Astrocyte of the hippocampus (primary cell): ENCODE results near the gene PCLO.
A peak's percentile ranks its signal among the peaks of the same experiment; 100 is the strongest.
"Not testable (repeated sequence)": the region's sequence is repeated elsewhere in the genome, so short reads cannot be mapped to it uniquely, and the experiment has no call there.

Source experiments
- DNase-seq: peaks from one replicate; pipeline ENCODE4 v3.0.0; 2011; ENCODE audit warnings: low read depth, low spot score

PCLO gene

GRCh38 chr7:82736633-82737032, 426.1 kb downstream of the PCLO start:
- DNase-seq, result no peak

DNA sequence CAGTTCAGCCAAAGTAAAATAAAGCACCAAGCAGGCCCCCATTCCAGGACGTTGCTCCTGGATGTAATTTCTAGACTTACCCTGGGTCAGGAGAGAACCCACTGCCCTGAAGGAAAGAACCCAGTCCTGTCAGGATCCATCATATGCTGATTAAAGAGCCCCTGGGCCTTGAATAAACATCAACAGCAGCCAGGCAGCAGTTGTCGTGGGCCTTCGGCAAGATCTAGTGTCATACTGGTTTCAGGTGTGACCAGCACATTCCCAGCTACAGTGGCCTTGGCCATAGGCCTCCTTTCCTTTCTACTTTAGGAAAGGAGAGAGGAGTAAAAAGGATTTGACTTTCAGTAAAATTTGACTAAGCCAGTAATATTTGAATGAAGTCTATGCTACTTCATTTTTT, 430.0 kb downstream of the PCLO start:
- no peak for DNase-seq

DNA sequence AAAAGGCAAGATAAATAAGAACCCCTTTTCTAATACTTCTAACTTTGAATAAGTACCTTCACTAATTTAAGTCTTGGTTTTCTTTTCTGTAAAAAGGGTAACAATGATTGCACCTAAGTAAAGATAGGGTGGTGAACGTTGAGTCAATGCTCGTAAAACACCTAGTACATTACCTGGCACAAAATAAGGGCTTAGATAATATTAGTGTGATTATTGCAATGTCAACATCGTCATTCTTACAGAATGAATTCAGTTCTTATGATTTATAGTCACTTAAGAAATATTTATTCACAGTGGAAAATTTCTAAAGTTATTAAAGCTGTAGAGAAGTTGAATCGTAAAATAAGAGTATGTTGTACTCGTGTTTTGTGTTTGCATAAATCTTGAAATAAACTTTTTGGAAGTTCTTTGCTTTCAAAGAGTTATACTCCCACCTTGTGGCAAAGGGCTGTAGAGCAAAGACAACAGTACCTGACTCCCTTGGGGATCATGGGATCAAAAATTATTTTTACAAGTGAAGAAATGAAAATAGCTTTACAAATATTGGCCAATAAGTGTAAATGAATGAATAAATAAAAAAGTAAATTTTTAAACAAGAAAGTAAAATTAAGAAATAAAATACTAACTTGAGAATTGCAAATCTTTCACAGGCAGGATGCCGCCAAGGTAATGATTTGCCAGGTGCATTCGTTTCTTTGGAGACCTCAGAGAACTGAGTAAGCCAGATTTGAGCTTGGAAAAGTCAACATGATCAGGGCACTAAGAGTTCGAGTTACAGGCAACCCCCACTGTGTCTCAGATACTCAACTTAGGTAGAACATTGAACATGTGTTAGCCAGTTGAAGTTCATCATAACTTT, 433.3 kb downstream of the PCLO start:
- peak; percentile 71 for DNase-seq

DNA sequence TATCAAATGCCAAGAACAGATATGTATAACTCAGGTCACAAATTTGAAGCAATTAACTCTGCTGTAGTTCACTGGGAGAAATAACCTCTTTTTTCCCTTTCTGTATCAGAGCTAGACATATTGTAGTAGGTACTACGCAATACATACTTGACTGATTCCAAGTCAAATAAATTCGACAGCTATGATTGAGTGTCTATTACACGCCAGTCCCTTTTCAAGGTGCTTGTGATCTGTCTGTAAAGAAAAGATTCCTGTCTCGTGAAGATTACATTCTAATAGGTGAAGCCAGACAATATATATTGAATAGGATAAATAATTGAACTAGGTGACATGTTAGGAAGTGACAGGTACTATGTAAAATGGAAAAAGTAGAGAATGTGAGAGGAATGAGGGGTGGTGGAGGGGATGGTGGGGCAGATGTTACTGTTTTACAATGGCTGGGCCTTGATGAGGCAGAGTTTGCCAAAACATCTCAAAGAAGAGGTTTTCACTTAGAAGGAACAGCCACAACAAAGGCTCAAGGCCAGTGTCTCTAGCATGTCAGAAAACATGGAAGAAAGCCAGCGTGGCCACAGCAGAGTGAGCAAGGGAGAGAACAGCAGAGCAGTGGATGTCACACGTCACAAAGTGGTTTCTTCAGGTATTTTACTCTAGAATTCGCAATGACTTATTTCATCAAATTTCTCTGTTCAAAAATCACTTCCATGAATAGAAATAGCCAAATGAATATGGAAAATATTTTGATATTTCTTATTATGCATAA, 436.5 kb downstream of the PCLO start:
- DNase-seq, result peak; percentile 84

DNA sequence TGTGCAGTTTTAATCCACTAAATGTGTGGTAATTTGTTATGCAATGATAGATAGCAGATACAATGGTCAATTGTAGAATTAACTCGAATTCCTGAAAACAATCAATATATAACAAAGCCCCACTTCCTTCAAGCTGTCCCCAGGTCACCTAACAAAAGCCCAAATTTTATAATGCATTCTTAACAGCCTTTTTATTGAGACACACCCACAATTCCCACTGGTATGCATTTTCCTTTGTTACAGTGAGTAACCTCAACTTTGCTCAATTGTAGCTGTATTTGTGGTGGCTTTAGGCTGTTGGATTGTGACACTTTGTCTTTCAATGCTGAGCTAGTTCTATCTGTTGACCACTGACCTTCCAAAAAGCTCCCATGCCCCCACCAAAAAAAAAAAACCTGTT, 439.3 kb downstream of the PCLO start:
- DNase-seq, result peak; percentile 27

DNA sequence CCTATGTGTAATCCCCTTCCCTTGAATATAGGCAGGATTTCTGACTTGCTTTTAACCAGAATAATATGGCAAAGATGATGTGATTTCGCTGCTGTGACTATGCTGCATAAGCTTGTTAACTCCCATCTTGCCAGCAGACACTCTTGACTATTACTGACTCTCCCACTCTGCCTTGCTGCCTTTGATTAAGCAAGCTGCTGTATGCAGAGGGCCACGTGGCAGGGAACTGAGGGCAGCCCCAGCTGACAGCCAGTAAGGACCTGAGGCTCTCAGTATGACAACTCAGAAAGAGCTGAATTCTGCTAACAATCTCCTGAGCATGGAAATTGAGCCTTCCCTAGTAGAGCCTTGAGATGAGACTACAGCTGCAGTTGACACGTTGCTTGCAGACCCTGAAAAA, 439.7 kb downstream of the PCLO start:
- DNase-seq, result no peak

DNA sequence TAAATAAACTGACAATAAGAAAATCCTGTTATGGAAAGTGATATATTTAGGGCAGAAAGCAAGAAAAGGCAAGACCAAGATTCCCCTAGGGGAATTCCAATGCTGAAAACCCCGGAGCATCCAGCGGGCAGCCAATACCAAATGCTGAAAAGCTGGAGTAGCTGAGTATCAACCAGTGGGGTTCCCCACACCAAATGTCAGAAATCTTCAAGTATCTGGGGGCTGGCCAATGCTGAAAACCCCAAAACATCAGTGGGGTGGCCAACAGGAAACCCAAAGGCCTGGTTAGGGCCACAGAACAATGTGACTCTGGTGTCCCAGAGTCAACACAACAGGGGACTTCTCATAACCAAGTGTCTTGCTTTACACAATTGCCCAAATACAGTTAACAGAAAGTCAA, 447.3 kb downstream of the PCLO start:
- DNase-seq, result no peak

- no peak for DNase-seq
These were observed 447.8 kb downstream of the PCLO start for GRCh38 chr7:82714883-82715282.

DNA sequence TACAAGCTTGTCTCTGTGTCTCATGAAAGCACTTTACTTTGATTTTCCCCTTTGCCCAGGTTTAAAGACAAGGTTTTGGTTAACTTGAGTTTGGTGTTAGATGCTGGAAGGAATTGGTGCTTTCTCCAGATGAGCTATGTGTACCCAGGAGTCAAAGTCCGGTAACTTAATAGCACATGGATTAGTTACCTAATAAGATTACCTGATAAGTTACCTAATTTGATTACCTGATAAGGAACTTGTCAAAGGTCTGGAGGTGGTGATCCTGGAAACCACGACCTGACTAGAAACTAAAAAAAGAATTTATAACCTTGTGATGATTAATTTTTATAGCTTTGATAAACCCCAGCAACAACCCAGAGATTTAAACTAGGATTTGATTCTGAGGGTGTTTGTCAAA, 449.2 kb downstream of the PCLO start:
- no peak for DNase-seq

DNA sequence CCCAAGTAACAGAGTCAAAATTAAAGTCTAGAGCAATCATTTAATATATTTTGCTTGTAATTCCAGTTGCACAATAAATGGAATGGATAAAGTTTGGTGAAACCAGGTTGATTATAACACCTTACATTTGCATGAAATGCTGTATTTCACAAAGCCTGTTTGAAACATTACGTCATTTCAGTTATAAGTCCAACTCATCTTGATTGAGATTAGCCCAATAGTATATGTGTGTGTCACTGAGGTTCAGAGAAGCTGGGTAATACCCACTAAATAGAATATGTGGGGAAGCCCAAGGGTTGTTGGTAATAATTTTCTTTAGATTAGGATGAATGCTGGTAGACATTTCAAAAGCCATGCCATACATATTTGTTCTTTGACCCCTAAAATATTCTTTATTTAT, 456.3 kb downstream of the PCLO start:
- not testable (repeated sequence) for DNase-seq

DNA sequence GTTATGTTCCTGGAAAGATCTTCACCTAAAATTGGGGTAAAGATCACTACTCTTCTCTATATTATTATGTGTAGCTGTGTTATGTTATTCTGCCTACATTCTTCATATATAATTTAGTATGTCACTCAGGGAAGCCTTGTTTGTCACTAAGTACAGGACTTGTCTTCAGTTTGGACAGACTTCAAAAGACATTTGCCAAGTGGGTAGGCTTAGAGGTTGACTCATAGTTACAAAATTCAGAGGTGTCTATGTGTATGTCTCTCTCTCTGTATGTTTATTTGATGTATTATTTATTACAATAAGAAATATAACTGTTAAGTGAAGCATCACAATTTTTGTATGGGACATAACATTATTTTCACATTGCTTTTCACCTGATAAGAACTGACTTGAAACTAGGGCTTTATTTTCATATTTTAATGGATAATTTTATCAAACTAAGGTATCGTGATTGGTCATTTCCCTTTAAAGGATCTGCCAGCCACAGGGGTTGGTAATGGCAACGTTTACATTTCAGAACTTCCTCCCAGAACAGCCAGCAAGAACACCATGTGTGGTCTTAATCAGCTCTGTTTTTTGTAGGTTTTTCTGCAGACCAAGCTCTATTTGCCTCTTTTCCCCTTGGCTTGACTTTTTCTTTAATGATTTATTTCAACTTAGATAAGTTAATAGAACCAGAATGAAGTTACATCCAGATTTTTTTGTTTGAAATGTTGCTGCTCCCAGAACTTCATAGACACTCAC, 457.0 kb downstream of the PCLO start:
- no peak for DNase-seq

- DNase-seq, result no peak
These were observed 458.6 kb downstream of the PCLO start for GRCh38 chr7:82704121-82704520.
